ENCODE measurements around the gene CAMKMT. TPM values are rescaled to one million over a fixed set of nuclear protein-coding genes. Genes with fewer than 3 reads are reported as not detected.

CAMKMT gene
- total RNA-seq, 1 donor from 2014 or later: 11.9 TPM

DNA sequence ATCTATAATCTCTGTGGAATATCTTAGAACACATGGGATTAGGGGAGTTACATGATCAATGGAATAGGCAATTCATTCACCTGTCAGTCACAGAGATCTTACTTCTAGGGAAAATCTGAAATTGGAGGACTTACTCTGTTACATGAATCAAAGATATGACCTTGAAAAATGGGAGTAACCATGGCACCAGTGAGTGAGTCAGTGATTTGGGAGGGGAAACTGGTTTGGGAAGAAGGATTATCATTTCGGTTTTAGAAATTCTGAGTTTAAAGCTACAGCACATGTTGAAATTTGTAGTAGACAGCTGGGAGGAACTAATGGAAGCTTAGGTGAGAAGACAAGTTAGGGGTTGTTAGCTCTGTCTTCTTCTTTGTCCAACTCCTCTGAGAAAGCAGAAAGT lies 153.7 kb downstream of the CAMKMT start:
- TF ChIP-seq, protein P1, sequence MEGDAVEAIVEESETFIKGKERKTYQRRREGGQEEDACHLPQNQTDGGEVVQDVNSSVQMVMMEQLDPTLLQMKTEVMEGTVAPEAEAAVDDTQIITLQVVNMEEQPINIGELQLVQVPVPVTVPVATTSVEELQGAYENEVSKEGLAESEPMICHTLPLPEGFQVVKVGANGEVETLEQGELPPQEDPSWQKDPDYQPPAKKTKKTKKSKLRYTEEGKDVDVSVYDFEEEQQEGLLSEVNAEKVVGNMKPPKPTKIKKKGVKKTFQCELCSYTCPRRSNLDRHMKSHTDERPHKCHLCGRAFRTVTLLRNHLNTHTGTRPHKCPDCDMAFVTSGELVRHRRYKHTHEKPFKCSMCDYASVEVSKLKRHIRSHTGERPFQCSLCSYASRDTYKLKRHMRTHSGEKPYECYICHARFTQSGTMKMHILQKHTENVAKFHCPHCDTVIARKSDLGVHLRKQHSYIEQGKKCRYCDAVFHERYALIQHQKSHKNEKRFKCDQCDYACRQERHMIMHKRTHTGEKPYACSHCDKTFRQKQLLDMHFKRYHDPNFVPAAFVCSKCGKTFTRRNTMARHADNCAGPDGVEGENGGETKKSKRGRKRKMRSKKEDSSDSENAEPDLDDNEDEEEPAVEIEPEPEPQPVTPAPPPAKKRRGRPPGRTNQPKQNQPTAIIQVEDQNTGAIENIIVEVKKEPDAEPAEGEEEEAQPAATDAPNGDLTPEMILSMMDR (conservative IDR thresholded peaks at IDR 0.05): no peak
- no peak overlapping the region for H3K4me3 Mint-ChIP-seq

DNA sequence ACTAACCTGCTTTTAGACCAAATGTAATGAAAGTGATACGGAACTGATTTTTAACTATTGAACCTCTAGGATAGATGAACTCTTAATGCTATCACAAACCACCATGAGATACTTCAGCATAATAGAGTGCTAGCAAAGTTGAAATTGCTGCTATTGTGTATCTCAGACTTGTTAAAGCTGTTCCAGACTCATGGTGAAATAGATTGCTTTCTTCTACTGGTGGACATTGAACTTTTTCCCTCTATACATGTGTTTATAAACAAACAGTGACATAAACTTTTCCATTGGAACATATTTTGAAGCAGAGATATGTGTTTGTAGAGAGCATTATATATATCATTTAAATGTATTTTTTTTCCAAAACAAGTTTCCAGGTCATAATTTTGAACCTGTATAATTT lies 157.3 kb downstream of the CAMKMT start:
- Mint-ChIP-seq H3K4me3 (no peak overlapping the region), H3K36me3 (ENCODE audit: low read depth) (peaks cover 14% of the 10 kb centered on the region), H3K27me3 (ENCODE audit: low read depth) (no peaks in the 10 kb centered on the region), H3K4me1 (peaks cover 4% of the 10 kb centered on the region), H3K27ac (ENCODE audit: unreplicated experiment) (no peak overlapping the region), H3K9me3 (peaks cover 14% of the 10 kb centered on the region)
- DNase-seq (ENCODE audit: low read depth, low spot score): no peak
- TF ChIP-seq, protein P1 (conservative IDR thresholded peaks at IDR 0.05): no peak

More for the DNA sequence above, 153.7 kb downstream of the CAMKMT start:
- Mint-ChIP-seq H3K36me3 (ENCODE audit: low read depth) (peaks cover 3% of the 10 kb centered on the region), H3K4me1 (peaks cover 9% of the 10 kb centered on the region), H3K9me3 (peaks cover 3% of the 10 kb centered on the region), H3K27ac (ENCODE audit: unreplicated experiment) (no peak overlapping the region), H3K27me3 (ENCODE audit: low read depth) (no peaks in the 10 kb centered on the region)
- no peak for DNase-seq (ENCODE audit: low read depth, low spot score)

DNA sequence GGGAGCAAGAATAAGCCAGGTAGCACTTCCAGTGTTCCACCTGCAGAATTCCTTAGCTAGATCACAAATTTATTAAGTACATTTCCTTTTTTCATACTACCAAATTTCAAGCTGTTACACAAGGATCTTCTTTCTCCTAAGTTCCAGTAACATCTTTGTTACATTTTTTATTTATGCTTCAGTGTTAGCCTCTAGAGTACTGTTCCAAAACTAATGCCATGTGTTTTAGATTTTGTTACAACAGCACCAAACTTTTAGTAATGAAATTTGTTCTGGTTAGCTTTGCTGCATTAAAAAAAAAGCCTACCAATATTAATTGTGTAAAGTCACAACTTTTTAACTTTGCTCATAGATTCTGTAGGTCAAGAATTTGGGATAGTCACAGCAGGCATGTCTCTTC lies 161.1 kb downstream of the CAMKMT start:
- TF ChIP-seq, protein P1 (conservative IDR thresholded peaks at IDR 0.05): no peak
- no peak overlapping the region for H3K4me3 Mint-ChIP-seq
- no peak overlapping the region for H3K27ac Mint-ChIP-seq (ENCODE audit: unreplicated experiment)
- H3K27me3 Mint-ChIP-seq (ENCODE audit: low read depth): no peaks in the 10 kb centered on the region
- peaks cover 17% of the 10 kb centered on the region for H3K36me3 Mint-ChIP-seq (ENCODE audit: low read depth)
- no peak for DNase-seq (ENCODE audit: low read depth, low spot score)
- peaks cover 14% of the 10 kb centered on the region for H3K9me3 Mint-ChIP-seq
- H3K4me1 Mint-ChIP-seq: no peaks in the 10 kb centered on the region

DNA sequence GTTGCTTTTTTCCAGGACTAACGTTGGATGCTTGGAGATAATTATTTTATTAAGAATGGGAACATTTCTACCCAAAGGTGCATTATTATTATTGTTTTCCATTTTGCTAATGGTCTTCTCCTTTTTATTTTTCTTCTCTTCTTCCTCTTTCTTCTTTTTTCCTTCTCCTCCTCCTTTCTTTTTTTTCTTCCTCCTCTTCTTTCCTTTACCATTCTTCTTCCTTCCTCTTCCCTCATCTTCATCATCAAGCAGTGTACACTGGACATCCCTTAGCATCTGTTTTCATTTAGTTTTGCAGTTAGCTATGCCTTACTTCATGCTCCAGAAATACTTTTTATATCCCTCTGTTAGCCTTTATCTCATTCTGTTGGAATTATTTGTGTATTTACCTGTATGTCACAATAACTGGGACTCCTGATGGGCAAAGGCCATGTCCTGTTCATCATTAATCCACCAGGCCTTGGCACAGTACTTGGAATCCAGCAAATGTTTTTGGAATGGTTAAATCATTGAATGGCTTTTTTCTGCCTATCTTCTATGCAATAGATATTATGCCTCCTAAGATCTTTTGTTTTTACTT lies 162.7 kb downstream of the CAMKMT start:
- peaks cover 4% of the 10 kb centered on the region for H3K4me1 Mint-ChIP-seq
- TF ChIP-seq, protein P1 (conservative IDR thresholded peaks at IDR 0.05): no peak
- H3K4me3 Mint-ChIP-seq: no peak overlapping the region
- DNase-seq (ENCODE audit: low read depth, low spot score): no peak
- H3K36me3 Mint-ChIP-seq (ENCODE audit: low read depth): peaks cover 16% of the 10 kb centered on the region
- H3K27me3 Mint-ChIP-seq (ENCODE audit: low read depth): no peaks in the 10 kb centered on the region
- H3K27ac Mint-ChIP-seq (ENCODE audit: unreplicated experiment): no peak overlapping the region
- H3K9me3 Mint-ChIP-seq: peaks cover 13% of the 10 kb centered on the region

DNA sequence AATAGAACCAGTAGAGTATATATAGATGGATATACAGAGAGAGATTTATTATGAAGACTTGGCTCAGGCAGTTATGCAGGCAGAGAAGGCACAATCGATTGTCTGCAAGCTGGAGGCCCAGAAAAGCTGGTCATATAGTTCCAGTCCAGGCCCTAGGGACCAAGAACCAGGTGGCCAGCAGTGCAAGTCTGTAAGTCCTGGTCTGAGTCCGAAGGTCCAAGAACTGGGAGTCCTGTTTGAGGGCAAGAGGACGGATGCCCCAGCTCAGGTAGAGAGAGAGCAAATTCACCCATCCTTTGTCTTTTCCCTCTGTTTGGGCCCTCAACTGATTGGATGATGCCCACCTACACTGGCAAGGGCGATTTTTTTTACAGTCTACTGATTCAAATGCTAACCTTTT lies 164.6 kb downstream of the CAMKMT start:
- TF ChIP-seq, protein P1 (conservative IDR thresholded peaks at IDR 0.05): no peak
- DNase-seq (ENCODE audit: low read depth, low spot score): no peak
- Mint-ChIP-seq H3K36me3 (ENCODE audit: low read depth) (peaks cover 11% of the 10 kb centered on the region), H3K4me3 (no peak overlapping the region), H3K9me3 (peaks cover 6% of the 10 kb centered on the region), H3K27ac (ENCODE audit: unreplicated experiment) (no peak overlapping the region), H3K4me1 (peaks cover 4% of the 10 kb centered on the region), H3K27me3 (ENCODE audit: low read depth) (no peaks in the 10 kb centered on the region)

Data from neural crest cell (in vitro differentiated cells).